ENCODE data around the gene TGM2. TPM values are rescaled to one million over a fixed set of nuclear protein-coding genes. Genes with fewer than 3 reads are reported as not detected.

TGM2 gene
- total and polyA plus RNA-seq, 10 donors, result 9.3 to 167 (median 69.8) TPM

DNA sequence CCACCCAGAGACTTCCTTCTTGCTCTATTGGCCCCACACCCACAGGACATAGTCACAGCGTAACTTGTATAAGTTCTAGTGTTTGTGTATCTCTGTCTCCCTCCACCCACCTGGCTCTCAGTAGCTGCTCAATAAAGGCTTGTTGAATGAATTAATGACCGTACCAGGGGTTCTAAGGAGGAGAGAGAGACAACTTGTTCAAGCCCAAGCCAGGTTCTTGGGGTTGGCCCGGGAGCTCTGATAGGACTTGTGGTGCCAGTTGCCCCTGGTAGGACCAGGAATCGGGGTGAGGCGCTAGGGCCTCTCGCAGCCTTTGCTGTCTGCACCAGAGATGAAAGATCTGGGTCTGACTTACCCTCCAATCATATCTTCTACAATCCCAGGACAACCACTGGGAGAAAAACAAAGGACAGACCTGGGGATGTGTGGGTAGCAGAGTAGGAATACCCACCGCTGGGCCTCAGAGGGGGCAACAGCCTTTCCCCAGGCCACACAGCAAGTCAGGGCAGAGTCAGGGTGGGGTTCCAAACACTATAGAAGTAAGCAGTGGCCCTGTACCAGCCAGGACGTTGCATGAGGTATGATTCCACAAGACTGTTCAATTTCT, 5.3 kb upstream of the TGM2 start:
- intact Hi-C loops (cut with DNase I; ENCODE audit: low total_unique reads), result no loop called here
- WGBS, 5 donors, result 56 to 74% (median 67%) methylated on average over 8 of the region's 8 CpGs
- Histone ChIP-seq H3K4me1 (peaks cover 10 to 72% (median 46%) of the 10 kb centered on the region in 6 donors), H3K27me3 (replicated peaks in 1 of 7) (peaks cover 0 to under 1% (median 0%) of the 10 kb centered on the region in 7 donors), H3K27ac (peak overlapping the region in 6 of 8 donors; percentile 12 to 88 (median 85)), H3K4me3 (no peak overlapping the region), H3K9me3 (no peaks in the 10 kb centered on the region), H3K36me3 (no peaks in the 10 kb centered on the region)
- no peak for DNase-seq
- TF ChIP-seq POLR2A (IDR thresholded peaks at IDR 0.05) (no peak), POLR2AphosphoS5 (IDR thresholded peaks at IDR 0.05) (no peak)
- TF ChIP-seq, protein P1, sequence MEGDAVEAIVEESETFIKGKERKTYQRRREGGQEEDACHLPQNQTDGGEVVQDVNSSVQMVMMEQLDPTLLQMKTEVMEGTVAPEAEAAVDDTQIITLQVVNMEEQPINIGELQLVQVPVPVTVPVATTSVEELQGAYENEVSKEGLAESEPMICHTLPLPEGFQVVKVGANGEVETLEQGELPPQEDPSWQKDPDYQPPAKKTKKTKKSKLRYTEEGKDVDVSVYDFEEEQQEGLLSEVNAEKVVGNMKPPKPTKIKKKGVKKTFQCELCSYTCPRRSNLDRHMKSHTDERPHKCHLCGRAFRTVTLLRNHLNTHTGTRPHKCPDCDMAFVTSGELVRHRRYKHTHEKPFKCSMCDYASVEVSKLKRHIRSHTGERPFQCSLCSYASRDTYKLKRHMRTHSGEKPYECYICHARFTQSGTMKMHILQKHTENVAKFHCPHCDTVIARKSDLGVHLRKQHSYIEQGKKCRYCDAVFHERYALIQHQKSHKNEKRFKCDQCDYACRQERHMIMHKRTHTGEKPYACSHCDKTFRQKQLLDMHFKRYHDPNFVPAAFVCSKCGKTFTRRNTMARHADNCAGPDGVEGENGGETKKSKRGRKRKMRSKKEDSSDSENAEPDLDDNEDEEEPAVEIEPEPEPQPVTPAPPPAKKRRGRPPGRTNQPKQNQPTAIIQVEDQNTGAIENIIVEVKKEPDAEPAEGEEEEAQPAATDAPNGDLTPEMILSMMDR (IDR thresholded peaks at IDR 0.05 in 8 of 11, conservative IDR thresholded peaks at IDR 0.05 in 3 of 11), result no peak

DNA sequence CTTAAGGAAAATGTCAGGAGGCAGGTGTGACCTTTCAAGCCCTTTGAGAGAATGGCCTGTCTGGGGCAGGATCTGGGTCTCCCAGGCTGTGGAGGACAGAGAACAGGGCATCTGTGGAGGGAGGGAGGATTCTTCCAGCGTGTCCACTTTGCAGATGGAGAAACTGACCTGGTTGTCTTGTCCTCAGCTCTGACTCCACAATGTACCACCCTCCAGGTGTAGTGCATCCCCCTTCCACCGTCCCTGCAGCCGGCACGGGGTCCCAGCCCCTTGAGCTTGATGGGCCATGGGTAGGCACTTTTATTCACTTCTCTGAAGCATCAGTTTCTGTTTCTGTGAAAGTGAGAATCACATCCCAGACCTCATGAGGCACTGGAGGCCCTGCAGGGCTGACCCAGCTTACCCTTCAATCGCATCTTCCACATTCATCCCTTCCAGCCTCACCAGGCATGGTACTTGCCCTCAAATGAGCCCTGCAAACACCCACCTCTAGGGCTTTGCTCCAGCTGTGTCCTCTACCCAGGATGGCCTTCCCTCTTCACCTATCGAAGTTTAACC, 4.6 kb upstream of the TGM2 start:
- DNase-seq, result no peak
- Histone ChIP-seq H3K4me1 (peaks cover 14 to 73% (median 50%) of the 10 kb centered on the region in 6 donors), H3K27me3 (replicated peaks in 1 of 7) (peaks cover 0 to 6% (median 0%) of the 10 kb centered on the region in 7 donors), H3K36me3 (no peaks in the 10 kb centered on the region), H3K27ac (peak overlapping the region in 7 of 8 donors; percentile 73 to 88 (median 83)), H3K9me3 (no peaks in the 10 kb centered on the region), H3K4me3 (peak overlapping the region in 1 of 8 donors; percentile 35)
- intact Hi-C loops (cut with DNase I; ENCODE audit: low total_unique reads), result loop anchor here (5.0 kb wide), 1 partner anchor 97 kb away; no protein-coding TSS in a partner anchor
- WGBS, 5 donors, result 66 to 89% (median 84%) methylated on average over 6 of the region's 6 CpGs
- TF ChIP-seq POLR2A (IDR thresholded peaks at IDR 0.05), result no peak
- TF ChIP-seq, protein P1 (IDR thresholded peaks at IDR 0.05 in 8 of 11, conservative IDR thresholded peaks at IDR 0.05 in 3 of 11), result no peak
- no peak for TF ChIP-seq POLR2AphosphoS5 (IDR thresholded peaks at IDR 0.05)

DNA sequence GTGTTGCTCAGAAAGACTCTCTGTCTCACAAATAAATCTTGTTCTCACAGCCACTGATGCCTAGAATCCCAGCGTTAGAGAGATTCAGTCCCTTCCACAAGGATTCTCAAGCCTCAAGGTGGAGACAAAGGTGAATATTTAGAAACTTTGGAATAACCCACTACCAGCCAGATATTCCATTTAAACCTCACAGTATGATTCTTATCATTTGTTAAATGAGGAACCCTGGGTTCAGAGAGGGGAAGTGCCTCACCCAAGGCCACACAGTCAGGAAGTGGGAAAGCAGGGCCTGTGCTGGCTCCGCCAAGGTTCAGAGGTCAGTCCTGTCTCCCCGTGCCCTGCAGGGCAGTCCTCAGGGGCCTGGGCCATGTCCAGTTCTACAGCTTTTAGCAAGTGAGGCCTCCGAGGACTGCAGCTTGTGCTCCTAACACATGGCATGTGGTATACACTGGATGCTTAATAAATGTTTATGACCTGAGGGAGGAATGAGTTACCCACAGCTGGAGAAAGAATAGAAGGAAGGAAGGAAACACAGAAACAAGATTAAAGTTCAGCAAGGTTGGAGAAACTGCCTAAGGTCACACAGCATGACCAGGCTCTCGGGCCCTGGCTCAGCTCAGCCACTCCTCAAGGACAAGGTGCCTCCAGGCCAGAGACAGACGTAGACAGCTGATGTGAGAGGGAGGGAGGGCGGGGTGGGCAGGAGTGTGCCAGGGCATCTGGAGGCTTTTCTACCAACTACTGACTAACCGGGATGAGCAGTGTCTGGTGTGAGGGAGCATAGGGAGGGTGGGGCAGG, 3.9 kb upstream of the TGM2 start:
- peak; percentile 90 for DNase-seq
- peak overlapping the region; percentile 53 to 88 (median 82) for H3K27ac ChIP-seq
- WGBS, 5 donors, result 45 to 52% (median 49%) methylated on average over 8 of the region's 8 CpGs
- TF ChIP-seq, protein P1 (IDR thresholded peaks at IDR 0.05 in 8 of 11, conservative IDR thresholded peaks at IDR 0.05 in 3 of 11), result no peak
- TF ChIP-seq POLR2AphosphoS5 (IDR thresholded peaks at IDR 0.05), result peak; percentile 66 to 71 (median 70)
- no peaks in the 10 kb centered on the region for H3K36me3 ChIP-seq
- H3K9me3 ChIP-seq, result no peaks in the 10 kb centered on the region
- intact Hi-C loops (cut with DNase I; ENCODE audit: low total_unique reads), result loop anchor here (5.0 kb wide), 1 partner anchor 97 kb away; no protein-coding TSS in a partner anchor
- peaks cover 0 to 10% (median 0%) of the 10 kb centered on the region in 7 donors for H3K27me3 ChIP-seq (replicated peaks in 1 of 7)
- peak overlapping the region in 1 of 8 donors; percentile 35 for H3K4me3 ChIP-seq
- H3K4me1 ChIP-seq, result peaks cover 14 to 80% (median 56%) of the 10 kb centered on the region in 6 donors

All from spleen (tissue), 11 donors.